Panc1 (cell line): ENCODE data around the gene GSG1L.

Experiments used
- CTCF ChIP-seq: fragments of 450-650 bp; IDR thresholded peaks from 2 replicates; pipeline ENCODE4 v1.5.1; 2017; ENCODE audit warnings: mild to moderate bottlenecking
- SIN3A ChIP-seq: IDR thresholded peaks from 2 replicates; pipeline ENCODE4 v1.6.1; 2012; ENCODE audit warnings: low read depth, mild to moderate bottlenecking, low read length, moderate library complexity, borderline replicate concordance; ENCODE audit not compliant: insufficient read depth

- no peak for TF ChIP-seq CTCF
- TF ChIP-seq SIN3A, result no peak
Observed at GRCh38 chr16:27890866-27891265, 172.6 kb downstream of the GSG1L start.
